Stimulated activated CD8-positive, alpha-beta memory T cell treated with anti-CD3 and anti-CD28 coated beads, Interleukin-7, amount 100 ng/mL, for 1 hour (primary cell): ENCODE data around the gene SCT.

Source experiments
- DNase-seq, 2 donors: peaks; one replicate each; pipeline ENCODE4 v3.0.0-alpha.2; 2020; ENCODE audit warnings: low read depth in 2 of 2

Gene SCT

GRCh38 chr11:587978-588380 is 39.0 kb downstream of the SCT start:
- DNase-seq, result peak in 1 of 2 donors; percentile 44

GRCh38 chr11:587546-587945 is 39.4 kb downstream of the SCT start:
- no peak for DNase-seq

GRCh38 chr11:586376-587316 is 40.3 kb downstream of the SCT start:
- DNase-seq, result no peak

- DNase-seq, result no peak
These were observed 42.7 kb downstream of the SCT start for GRCh38 chr11:584287-584686.

DNA sequence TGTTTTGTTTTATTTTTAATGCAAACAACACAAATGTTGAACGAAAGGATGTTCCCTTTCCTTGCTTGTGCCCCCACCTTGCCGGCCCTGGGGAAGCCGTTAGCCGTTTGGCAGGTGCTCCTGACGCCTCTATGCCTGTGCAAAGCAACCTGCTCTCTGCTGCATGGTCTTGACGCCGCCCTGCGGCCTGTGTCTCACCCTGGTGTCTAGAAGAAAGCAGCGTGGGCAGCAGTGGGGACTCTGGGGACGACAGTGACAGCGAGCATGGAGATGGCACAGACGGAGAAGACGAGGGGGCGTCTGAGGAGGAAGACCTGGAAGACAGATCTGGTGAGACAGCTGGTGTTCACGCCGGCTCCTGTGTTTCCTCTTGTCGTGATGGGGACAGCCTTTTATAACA is 45.2 kb downstream of the SCT start:
- DNase-seq, result no peak

GRCh38 chr11:581342-581741 is 45.6 kb downstream of the SCT start:
- DNase-seq, result no peak

GRCh38 chr11:579830-580601 is 47.0 kb downstream of the SCT start:
- DNase-seq, result no peak

DNA sequence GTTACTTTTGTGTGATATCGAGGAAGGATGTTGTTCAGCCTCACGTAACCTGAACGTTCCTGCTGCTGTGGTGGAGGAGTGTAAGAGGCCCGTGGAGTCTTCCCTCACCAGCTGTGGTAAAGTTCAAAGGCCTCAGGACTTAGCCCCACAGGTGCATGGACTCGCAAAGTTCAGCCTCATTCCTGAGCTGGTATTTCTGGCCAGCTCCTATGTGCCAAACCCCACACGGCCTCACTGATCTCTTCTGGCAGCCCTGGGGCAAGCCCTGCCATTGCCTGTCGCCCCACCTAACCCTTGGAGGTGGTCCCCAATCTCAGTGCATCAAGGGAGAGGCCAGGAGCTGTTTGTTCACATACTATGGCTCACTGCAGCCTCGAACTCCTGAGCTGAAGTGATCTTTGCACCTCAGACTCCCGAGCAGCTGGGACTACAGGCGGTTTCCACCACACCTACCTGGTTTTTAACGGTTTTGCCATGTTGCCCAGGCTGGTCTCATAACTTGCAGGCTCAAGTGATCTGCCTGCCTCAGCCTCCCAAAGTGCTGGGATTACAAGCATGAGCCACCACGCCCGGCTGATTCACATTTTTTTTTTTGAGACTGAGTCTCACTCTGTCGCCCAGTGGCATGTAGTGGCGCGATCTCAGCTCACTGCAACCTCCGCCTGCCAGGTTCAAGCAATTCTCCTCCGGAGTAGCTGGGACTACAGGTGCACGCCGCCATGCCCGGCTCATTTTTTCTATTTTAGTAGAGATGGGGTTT is 48.5 kb downstream of the SCT start:
- no peak for DNase-seq

DNA sequence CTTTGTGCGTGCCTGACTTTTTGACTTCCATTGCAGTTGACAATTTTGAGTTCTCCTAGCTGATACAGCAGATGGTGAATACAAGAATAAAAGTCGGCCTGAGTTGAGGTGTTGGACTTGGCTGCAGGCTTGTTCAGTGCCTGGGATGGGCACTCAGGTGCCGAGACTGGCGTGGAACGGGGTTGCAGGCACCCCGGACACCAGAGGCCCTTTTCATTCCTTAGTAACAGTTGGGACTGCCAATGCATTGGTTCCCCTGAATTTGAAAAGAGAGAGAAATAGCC is 49.4 kb downstream of the SCT start:
- no peak for DNase-seq

DNA sequence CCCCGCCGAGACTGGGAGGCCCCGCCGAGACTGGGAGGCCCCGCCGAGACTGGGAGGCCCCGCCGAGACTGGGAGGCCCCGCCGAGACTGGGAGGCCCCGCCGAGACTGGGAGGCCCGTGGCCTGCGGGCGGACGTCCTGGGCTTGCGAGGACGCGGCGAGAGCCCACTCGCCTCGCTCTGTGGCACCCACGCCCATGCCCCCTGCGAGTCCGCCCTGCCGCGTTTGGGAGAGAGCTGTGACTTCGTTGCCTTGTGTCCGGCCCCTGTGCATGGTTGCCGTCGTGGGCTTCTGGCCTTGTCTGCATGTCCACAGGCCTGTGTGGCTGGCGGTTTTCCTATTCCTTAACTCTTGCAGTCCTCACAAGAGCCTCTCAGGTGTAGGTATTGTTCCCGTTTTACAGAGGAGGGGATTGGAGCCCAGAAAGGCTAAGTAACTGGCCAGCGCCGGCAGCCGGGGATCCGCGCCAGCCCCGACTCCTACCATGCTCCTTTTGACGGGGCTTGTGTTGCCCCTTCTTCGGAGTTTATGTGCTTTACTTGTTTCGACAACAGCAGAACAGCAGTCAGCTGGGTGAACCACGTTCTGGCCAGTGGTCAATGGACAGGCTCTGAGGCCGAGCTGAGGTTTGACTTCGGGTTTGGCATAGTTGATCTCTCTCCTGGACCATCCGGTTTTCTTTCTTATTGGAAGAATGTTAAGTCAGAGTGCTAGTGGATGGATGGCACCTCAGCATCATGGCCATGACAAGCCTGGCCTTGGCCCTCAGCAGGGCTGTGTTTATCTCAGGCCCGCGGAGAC is 50.0 kb downstream of the SCT start:
- DNase-seq, result no peak
